Measurements from ENCODE around the gene CACNA1B. TPM values are rescaled to one million over a fixed set of nuclear protein-coding genes. Genes with fewer than 3 reads are reported as not detected.

Gene CACNA1B
- polyA plus RNA-seq, 2 of the 4 experiments (the other 2 are of a cell fraction): 0.03 to 0.06 TPM

DNA sequence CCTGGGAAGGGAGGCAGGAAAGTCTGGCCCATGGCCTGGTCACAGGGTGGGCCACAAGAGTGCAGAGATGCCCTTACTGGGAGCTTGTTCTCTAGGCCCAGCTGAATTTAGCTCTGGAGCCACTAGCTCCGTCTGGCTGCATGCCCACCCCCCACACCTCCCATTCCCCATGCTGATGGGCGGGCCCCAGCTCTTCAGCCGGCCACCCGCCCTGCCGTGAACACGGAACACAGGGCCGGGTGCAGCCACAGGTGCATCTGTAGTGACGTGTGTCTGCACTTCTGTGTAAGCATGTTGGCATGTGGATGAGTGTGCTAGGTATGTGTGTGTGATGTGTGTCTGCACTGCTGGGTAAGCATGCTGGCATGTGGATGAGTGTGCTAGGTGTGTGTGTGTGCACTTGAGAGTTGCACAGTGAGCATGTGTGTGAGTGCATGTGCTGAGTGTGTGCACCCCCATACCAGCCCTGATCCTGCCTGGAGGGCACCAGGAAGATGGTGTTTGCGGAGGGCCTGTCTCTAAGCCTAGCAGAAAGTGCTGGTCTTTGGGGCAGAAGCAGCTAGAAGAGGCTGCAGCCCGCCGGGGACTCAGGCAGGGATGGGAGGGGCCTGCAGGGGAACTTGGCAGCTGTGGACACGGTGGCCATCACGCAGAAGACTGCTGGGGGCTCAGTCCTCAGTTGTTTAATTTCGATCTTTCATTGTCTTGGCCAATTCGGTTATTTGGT lies 136.4 kb downstream of the CACNA1B start:
- Histone ChIP-seq H3K27ac (no peak overlapping the region), H3K4me3 (no peak overlapping the region), H3K9me3 (no peaks in the 10 kb centered on the region), H3K4me1 (no peaks in the 10 kb centered on the region), H3K4me2 (no peak overlapping the region)
- CTCF ChIA-PET: interaction anchor here (0.8 to 1.1 kb wide), 2 partner anchors 23 to 68 kb away, joined by 3 read pairs; no protein-coding TSS in a partner anchor
- TF ChIP-seq CHD4 (IDR thresholded peaks at IDR 0.05; ENCODE audit: borderline replicate concordance): no peak
- ATAC-seq (no peak), FAIRE-seq (no peak), DNase-seq (ENCODE audit: low read depth in 1 of 2, low spot score in 1 of 2) (no peak)
- POLR2A ChIA-PET: no interaction called here
- 62% methylated on average over 14 of the region's 15 CpGs for WGBS (ENCODE audit: missing lambda C conversion rate)

DNA sequence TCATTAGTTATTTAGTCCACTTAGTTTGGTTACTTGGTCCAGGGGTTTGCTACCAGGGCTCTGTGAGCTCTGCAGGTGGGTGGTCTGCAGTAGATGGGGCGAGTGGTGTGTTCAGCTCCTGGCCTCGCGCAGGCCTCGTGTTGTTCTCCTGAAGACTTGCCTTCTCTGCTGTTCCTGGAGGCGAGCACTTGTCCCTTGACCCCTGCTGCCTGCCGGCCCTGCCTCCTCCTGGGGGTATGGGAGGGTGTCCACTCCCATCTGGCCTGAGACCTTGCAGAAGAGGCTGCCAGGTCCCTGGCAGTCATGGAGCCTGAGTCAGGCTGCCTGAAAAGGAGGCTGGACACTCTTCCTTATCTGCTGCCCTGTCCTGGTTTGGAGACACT lies 137.0 kb downstream of the CACNA1B start:
- TF ChIP-seq ESRRA (IDR thresholded peaks at IDR 0.05; ENCODE audit: borderline replicate concordance, low read length): no peak
- TF ChIP-seq, protein P1, sequence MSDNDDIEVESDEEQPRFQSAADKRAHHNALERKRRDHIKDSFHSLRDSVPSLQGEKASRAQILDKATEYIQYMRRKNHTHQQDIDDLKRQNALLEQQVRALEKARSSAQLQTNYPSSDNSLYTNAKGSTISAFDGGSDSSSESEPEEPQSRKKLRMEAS (IDR thresholded peaks at IDR 0.05): no peak
- TF ChIP-seq, protein P2, sequence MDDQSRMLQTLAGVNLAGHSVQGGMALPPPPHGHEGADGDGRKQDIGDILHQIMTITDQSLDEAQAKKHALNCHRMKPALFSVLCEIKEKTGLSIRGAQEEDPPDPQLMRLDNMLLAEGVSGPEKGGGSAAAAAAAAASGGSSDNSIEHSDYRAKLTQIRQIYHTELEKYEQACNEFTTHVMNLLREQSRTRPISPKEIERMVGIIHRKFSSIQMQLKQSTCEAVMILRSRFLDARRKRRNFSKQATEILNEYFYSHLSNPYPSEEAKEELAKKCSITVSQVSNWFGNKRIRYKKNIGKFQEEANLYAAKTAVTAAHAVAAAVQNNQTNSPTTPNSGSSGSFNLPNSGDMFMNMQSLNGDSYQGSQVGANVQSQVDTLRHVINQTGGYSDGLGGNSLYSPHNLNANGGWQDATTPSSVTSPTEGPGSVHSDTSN (IDR thresholded peaks at IDR 0.05): no peak
- DNase-seq (ENCODE audit: low read depth in 1 of 2, low spot score in 1 of 2): no peak
- 49% methylated on average over 6 of the region's 6 CpGs for WGBS (ENCODE audit: missing lambda C conversion rate)
- H3K4me2 ChIP-seq: no peak overlapping the region
- no peaks in the 10 kb centered on the region for H3K9me3 ChIP-seq
- no peaks in the 10 kb centered on the region for H3K4me1 ChIP-seq
- CTCF ChIA-PET: interaction anchor here (1.1 kb wide), 1 partner anchor 24 kb away, joined by 3 read pairs; no protein-coding TSS in a partner anchor
- FAIRE-seq: no peak
- no peak overlapping the region for H3K27ac ChIP-seq
- POLR2A ChIA-PET: no interaction called here
- H3K4me3 ChIP-seq: no peak overlapping the region
- no peak for ATAC-seq

- no peak for FAIRE-seq
- H3K4me2 ChIP-seq: no peak overlapping the region
- no peak overlapping the region for H3K4me3 ChIP-seq
- TF ChIP-seq CTCF (IDR thresholded peaks at IDR 0.05) (no peak), KDM5A (IDR thresholded peaks at IDR 0.05) (no peak)
- CTCF ChIA-PET: interaction anchor here (1.1 kb wide), 1 partner anchor 24 kb away, joined by 3 read pairs; no protein-coding TSS in a partner anchor
- H3K4me1 ChIP-seq: no peaks in the 10 kb centered on the region
- DNase-seq (ENCODE audit: low read depth in 1 of 2, low spot score in 1 of 2): no peak
- no peak overlapping the region for H3K27ac ChIP-seq
- POLR2A ChIA-PET: no interaction called here
- 66% methylated on average over 18 of the region's 25 CpGs for WGBS (ENCODE audit: missing lambda C conversion rate)
- no peaks in the 10 kb centered on the region for H3K9me3 ChIP-seq
- ATAC-seq: no peak
Observed at GRCh38 chr9:138015021-138015829, 137.6 kb downstream of the CACNA1B start.

GRCh38 chr9:138016406-138017187 lies 139.0 kb downstream of the CACNA1B start:
- Histone ChIP-seq H3K27ac (no peak overlapping the region), H3K4me3 (no peak overlapping the region), H3K4me2 (no peak overlapping the region), H3K4me1 (no peaks in the 10 kb centered on the region), H3K9me3 (no peaks in the 10 kb centered on the region)
- ATAC-seq (no peak), FAIRE-seq (no peak), DNase-seq (ENCODE audit: low read depth in 1 of 2, low spot score in 1 of 2) (no peak)
- 64% methylated on average over 28 of the region's 33 CpGs for WGBS (ENCODE audit: missing lambda C conversion rate)
- ChIA-PET CTCF (interaction anchor here (1.1 kb wide), 1 partner anchor 15 kb away, joined by 3 read pairs; no protein-coding TSS in a partner anchor), POLR2A (no interaction called here)
- TF ChIP-seq TP53 (CRISPR knock-in tag; IDR thresholded peaks at IDR 0.05): no peak
- TF ChIP-seq CBX2 (IDR thresholded peaks at IDR 0.05; ENCODE audit: borderline replicate concordance, low read depth): no peak
- TF ChIP-seq HOXB13 (CRISPR knock-in tag; IDR thresholded peaks at IDR 0.05; ENCODE audit: low read depth): no peak
- no peak for TF ChIP-seq SMC3 (IDR thresholded peaks at IDR 0.05)
- no peak for TF ChIP-seq ZC3H11A (IDR thresholded peaks at IDR 0.05)
- no peak for TF ChIP-seq KDM1A (IDR thresholded peaks at IDR 0.05; ENCODE audit: low read depth)
